Daoy (cell line): ENCODE measurements around the gene HIVEP3. TPM values are rescaled to one million over a fixed set of nuclear protein-coding genes. Genes with fewer than 3 reads are reported as not detected.
A peak's percentile ranks its signal among the peaks of the same experiment; 100 is the strongest.

ENCODE experiments used
- DNase-seq: peaks from one replicate; pipeline ENCODE4 v3.0.0-alpha.2; 2015; ENCODE audit warnings: low read depth
- total RNA-seq: library from RNA; depleted of rRNA; stranded (reverse); fragments of >200 nt; shearing (Covaris generic); gene quantifications from 2 replicates; pipeline ENCODE4 v1.2.3, GENCODE V29; 2014

HIVEP3 gene
- total RNA-seq, 1 experiment from 2014 or later: 9.5 TPM

GRCh38 chr1:41848216-41848952, 70.3 kb downstream of the HIVEP3 start:
- no peak for DNase-seq

DNA sequence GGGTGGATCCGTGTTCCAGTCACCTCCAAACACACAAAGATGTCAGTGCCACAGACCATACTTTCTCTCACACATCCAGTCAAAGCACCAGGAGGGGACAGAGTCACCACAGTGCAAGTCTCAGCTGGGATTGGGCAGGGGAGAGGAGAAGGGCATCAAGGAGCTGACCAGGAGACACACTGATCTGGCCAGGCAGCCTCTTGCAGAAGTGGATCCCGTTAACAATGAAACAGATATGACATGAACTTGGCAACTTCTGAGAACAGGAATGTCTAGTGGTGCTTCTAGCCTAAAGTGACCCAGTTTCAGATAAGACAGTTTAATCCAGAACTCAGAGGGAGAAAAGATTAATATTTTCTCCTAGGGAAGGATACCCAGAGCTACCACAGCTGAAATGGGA, 71.0 kb downstream of the HIVEP3 start:
- DNase-seq: no peak

GRCh38 chr1:41846625-41847405, 71.9 kb downstream of the HIVEP3 start:
- DNase-seq: no peak

GRCh38 chr1:41844781-41845272, 73.9 kb downstream of the HIVEP3 start:
- DNase-seq: no peak

DNA sequence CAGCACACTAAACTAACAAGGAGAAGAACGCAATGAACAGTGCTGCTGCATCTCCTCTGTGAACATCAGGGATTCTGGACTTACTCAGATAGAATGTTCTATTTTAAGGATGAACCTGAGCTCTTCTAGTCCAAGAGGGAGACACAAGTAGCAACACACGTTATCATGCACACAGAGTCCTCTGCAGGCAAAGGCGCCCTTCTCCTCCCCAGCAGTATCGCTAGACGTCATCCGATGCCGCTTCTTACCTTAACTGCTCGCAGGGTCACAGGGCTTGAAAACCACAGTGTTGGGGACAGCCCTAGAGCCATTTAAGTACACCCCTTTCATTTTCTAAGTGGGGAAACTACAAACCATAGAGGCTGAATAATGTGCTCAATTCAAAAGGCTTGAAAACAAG, 74.5 kb downstream of the HIVEP3 start:
- no peak for DNase-seq

- peak; percentile 69 for DNase-seq
Measured at GRCh38 chr1:41842993-41843755, 75.5 kb downstream of the HIVEP3 start.

DNA sequence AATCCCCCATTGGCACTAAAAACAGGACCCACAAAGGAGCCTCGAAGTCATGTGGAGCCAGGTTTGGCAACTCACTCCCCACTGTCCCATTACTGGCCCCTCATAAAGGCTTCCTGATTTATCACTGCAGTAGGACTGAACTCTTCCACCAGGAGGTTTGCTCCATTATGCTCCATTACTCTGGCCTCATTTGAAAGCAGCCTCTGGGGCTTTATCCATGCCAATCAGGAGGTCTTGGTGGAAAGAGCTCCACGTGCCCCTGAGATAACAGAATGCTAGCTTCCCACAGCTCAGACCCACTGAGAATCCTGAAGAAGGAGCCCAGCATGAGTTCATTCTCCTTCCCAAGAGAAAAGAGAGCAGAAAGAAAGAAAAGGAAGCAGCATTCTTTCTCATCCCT, 76.4 kb downstream of the HIVEP3 start:
- no peak for DNase-seq

- peak; percentile 68 for DNase-seq
Measured at GRCh38 chr1:41840592-41841246, 78.0 kb downstream of the HIVEP3 start.

GRCh38 chr1:41838266-41838665, 80.5 kb downstream of the HIVEP3 start:
- DNase-seq: peak; percentile 44

DNA sequence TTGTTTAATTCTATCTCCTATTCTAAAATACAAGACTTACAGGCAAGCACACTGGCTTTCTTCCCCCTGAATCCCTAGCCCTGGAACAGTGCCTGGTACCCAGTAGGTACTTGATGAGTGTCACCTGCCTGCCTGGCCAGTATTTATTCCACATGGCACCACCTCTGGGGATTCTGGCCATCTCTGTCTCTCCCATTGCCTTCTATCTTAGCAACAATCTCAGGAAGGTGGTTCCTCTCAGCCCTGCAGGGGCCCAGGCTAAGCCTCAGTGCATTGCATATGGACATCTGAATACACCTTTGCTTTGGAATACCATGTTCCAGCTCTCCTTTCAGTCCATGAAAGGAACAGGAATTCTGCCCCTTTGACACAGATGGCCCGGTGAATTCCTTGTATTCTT, 81.0 kb downstream of the HIVEP3 start:
- DNase-seq: no peak

GRCh38 chr1:41835485-41835884, 83.2 kb downstream of the HIVEP3 start:
- DNase-seq: peak; percentile 69

DNA sequence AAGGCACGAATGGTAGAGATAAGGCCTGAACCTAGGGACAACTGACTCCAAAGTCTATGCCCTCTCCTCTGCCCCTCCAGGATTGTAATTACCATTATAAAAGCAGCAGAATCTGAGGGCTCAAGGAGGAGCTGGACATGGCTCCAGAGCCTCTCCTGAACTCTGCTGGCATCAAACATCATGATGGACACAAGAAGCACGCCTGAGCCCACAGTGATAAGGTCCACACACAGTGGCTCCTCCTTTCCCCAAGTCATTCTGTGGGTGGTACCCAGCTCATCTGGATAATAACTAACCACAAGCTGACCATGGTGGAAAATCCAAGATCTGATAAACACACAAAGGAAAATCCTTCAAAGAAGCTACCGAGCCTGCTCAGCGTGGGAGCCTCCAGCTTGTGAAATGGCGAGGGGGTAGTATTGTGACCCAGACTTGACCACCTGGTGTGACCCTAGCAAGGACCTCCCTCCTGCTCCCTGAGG, 85.2 kb downstream of the HIVEP3 start:
- no peak for DNase-seq

- no peak for DNase-seq
Measured at GRCh38 chr1:41830726-41831125, 88.0 kb downstream of the HIVEP3 start.

DNA sequence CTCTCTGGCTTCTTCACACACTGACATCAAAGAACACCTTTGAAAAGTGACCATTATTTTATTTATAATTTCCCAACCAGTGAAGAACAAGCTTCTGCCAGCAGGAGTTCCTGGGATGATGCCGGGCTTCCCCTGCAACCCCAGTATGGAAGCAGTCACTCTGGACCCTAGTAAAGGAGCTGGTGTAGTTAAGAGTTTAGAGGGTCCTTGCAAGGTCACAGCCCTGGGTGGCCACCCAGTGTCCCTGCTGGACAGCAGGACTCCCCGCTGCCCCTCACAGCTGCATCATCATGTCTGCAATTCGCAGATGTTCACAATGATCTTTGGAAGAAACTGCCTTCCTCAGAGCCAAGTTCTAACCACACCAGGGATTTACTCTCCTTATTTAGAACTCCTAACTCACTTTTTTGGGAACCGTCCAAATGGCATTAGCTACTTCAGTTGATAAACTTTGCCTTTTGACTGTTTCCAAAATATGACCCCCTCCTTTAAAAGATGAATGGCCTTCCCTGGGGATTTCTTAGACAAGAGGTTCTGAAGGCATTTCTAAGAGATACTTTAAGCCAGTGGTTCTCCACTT, 90.6 kb downstream of the HIVEP3 start:
- DNase-seq: no peak

GRCh38 chr1:41823471-41823870, 95.3 kb downstream of the HIVEP3 start:
- DNase-seq: peak; percentile 78

- no peak for DNase-seq
Measured at GRCh38 chr1:41822866-41823265, 95.9 kb downstream of the HIVEP3 start.

DNA sequence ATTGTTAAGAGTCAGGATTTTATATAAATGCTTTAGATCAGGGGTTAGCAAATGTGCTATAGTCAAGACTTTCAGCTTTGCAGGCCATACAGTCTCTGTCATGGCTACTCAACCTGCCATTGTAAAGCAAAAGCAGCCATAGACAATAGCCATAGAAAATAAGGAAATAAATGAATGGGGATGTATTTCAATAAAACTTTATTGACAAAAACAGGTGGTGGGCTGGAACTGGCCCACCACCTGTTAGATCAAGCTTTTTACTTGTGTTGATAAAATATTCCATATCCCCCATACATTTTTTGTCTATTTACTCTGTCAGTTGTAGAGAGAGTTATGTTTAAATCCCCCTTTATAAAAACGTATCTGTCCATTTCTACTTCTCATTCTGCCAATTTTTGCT, 98.9 kb downstream of the HIVEP3 start:
- no peak for DNase-seq

DNA sequence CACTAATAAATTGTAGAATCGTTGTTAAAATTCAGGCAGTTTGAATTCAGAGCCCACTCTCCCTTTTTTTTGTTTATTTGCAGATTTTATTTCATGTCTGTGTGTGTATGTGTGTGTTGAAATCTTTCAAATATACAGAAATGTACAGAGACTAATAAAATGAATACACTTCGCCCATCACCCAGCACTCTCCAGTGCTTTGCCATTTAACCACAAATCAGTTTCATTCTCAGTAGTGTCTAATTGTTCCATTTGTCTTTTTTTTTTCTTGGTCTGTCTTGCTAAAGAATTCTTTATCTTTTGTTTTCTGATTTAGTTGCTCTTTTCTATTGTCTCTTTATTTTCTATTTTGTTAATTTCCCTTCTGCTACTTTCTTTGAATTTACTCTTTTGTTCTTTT, 99.7 kb downstream of the HIVEP3 start:
- no peak for DNase-seq

DNA sequence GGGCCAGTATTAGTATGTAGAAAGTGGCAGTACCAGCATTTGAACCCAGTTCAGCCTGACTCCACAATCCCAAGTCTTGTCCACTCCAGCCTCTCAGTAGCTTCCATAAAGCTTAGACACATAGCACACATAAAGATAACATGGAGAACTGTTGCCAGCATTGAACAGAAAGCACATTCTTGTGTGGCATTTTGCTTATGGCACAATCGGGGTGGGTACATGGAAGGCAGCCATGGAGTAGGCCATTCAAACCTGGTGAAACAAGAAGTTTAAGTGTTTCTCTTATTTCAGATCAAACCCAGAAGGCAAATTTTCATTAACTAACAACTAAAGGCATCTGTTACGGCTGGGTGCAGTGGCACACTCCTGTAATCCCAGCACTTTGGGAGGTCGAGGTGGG, 102.7 kb downstream of the HIVEP3 start:
- no peak for DNase-seq

GRCh38 chr1:41813755-41814745, 104.7 kb downstream of the HIVEP3 start:
- peak; percentile 46 for DNase-seq
